Measurements from ENCODE around the gene SLC2A3.
"Not testable (repeated sequence)": the region's sequence is repeated elsewhere in the genome, so short reads cannot be mapped to it uniquely, and the experiment has no call there.

GRCh38 chr12:7944760-7945159, 8.8 kb upstream of the SLC2A3 start:
- TF ChIP-seq EZH2phosphoT487 (IDR thresholded peaks at IDR 0.05; ENCODE audit: borderline replicate concordance) = not testable (repeated sequence)
- TF ChIP-seq, protein P1, sequence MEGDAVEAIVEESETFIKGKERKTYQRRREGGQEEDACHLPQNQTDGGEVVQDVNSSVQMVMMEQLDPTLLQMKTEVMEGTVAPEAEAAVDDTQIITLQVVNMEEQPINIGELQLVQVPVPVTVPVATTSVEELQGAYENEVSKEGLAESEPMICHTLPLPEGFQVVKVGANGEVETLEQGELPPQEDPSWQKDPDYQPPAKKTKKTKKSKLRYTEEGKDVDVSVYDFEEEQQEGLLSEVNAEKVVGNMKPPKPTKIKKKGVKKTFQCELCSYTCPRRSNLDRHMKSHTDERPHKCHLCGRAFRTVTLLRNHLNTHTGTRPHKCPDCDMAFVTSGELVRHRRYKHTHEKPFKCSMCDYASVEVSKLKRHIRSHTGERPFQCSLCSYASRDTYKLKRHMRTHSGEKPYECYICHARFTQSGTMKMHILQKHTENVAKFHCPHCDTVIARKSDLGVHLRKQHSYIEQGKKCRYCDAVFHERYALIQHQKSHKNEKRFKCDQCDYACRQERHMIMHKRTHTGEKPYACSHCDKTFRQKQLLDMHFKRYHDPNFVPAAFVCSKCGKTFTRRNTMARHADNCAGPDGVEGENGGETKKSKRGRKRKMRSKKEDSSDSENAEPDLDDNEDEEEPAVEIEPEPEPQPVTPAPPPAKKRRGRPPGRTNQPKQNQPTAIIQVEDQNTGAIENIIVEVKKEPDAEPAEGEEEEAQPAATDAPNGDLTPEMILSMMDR (conservative IDR thresholded peaks at IDR 0.05; ENCODE audit: low read length) = not testable (repeated sequence)

Data from Loucy (cell line).